Spleen (tissue), 3 donors: ENCODE measurements around the gene BACE1-AS.

Experiments
- POLR2A ChIP-seq, 3 donors: fragments of 450-650 bp; IDR thresholded peaks; one replicate each; pipeline ENCODE4 v1.5.1; 2017; ENCODE audit warnings: antibody characterized with exemption in 3 of 3, mild to moderate bottlenecking in 1 of 3
- POLR2AphosphoS5 ChIP-seq, 3 donors: sonication (generic); formaldehyde crosslinking; IDR thresholded peaks; one replicate each; pipeline ENCODE4 v1.5.1; 2017; ENCODE audit warnings: antibody characterized with exemption in 3 of 3

DNA sequence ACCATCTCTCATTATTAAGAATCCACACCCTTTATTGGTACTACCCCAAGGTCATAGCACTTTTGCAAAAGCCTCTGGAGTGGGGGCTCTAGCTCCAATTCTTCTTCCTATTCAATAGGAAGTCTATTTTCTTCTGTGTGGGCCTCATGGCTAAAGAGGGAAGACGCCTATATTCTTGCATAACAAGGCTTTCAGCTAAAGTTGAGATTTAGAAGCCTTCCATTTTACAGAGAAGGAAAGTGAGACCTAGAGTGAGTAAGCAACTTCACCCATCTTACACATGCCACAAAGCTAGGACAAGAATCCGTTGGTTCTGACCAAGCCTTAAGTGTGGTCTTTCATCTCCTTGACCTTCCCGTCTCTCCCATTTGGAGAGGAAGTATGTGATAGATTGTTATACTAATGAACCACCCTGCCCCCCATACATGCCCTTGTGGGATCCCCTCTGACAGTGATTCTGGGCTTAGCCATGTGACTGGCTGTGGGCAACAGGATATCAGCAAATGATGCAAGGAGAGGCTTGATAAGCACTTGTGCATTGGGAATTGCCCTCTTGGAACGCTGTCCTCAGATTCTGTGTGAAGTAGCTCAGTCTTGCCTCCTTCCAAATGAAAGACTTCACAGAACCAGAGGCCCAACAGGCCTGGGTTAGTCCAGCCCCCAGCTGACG, 12.6 kb downstream of the BACE1-AS start:
- TF ChIP-seq POLR2A (IDR thresholded peaks at IDR 0.05) = no peak
- no peak for TF ChIP-seq POLR2AphosphoS5 (IDR thresholded peaks at IDR 0.05)
